ENCODE measurements around the gene KCNQ1. TPM values are rescaled to one million over a fixed set of nuclear protein-coding genes. Genes with fewer than 3 reads are reported as not detected.

Gene KCNQ1
- total RNA-seq, 4 donors from 2014 or later, result 5.6 to 46.8 (median 24.6) TPM

- TF ChIP-seq POLR2A (IDR thresholded peaks at IDR 0.05) (no peak), POLR2AphosphoS5 (IDR thresholded peaks at IDR 0.05) (no peak), CTCF (IDR thresholded peaks at IDR 0.05) (no peak), EP300 (IDR thresholded peaks at IDR 0.05; ENCODE audit: low read depth) (no peak)
- no peaks in the 10 kb centered on the region for H3K27me3 ChIP-seq
- H3K4me3 ChIP-seq, result no peak overlapping the region
- in situ Hi-C loops (cut with MboI; ENCODE audit: low pct_ligation_motif_present in 1 of 4, low pct_unique_long_range_greater_than_20kb in 1 of 4, low sequenced_read_pairs in 3 of 4), result no loop called here
- intact Hi-C loops (cut with DNase I; ENCODE audit: low total_unique reads), result no loop called here
- no peak overlapping the region for H3K27ac ChIP-seq
- no peaks in the 10 kb centered on the region for H3K36me3 ChIP-seq
- no peak for DNase-seq
- peaks cover 0 to 13% (median 5%) of the 10 kb centered on the region in 4 donors for H3K4me1 ChIP-seq
- 81 to 87% methylated on average over 7 to 23 of the region's 23 CpGs for WGBS, 2 donors (ENCODE audit: low coverage in 1 of 2)
- no peaks in the 10 kb centered on the region for H3K9me3 ChIP-seq
These were observed 391.7 kb downstream of the KCNQ1 start for GRCh38 chr11:2836315-2837095.

GRCh38 chr11:2837096-2837601 is 392.3 kb downstream of the KCNQ1 start:
- Histone ChIP-seq H3K27ac (no peak overlapping the region), H3K9me3 (no peaks in the 10 kb centered on the region), H3K4me3 (no peak overlapping the region), H3K36me3 (no peaks in the 10 kb centered on the region), H3K4me1 (peaks cover 0 to 13% (median 5%) of the 10 kb centered on the region in 4 donors), H3K27me3 (no peaks in the 10 kb centered on the region)
- peak; percentile 68 for DNase-seq
- TF ChIP-seq CTCF (IDR thresholded peaks at IDR 0.05), result peak; percentile 36 to 48 (median 41)
- no peak for TF ChIP-seq POLR2AphosphoS5 (IDR thresholded peaks at IDR 0.05)
- in situ Hi-C loops (cut with MboI; ENCODE audit: low pct_ligation_motif_present in 1 of 4, low pct_unique_long_range_greater_than_20kb in 1 of 4, low sequenced_read_pairs in 3 of 4) (no loop called here), intact Hi-C loops (cut with DNase I; ENCODE audit: low total_unique reads) (no loop called here)
- 51% methylated on average over 19 of the region's 20 CpGs; no CpG with 5 or more reads in 1 of the 2 donors for WGBS, 2 donors (ENCODE audit: low coverage in 1 of 2)

GRCh38 chr11:2837651-2838050 is 392.8 kb downstream of the KCNQ1 start:
- Histone ChIP-seq H3K27me3 (no peaks in the 10 kb centered on the region), H3K9me3 (no peaks in the 10 kb centered on the region), H3K4me3 (no peak overlapping the region), H3K4me1 (peaks cover 0 to 13% (median 5%) of the 10 kb centered on the region in 4 donors), H3K27ac (no peak overlapping the region), H3K36me3 (no peaks in the 10 kb centered on the region)
- in situ Hi-C loops (cut with MboI; ENCODE audit: low pct_ligation_motif_present in 1 of 4, low pct_unique_long_range_greater_than_20kb in 1 of 4, low sequenced_read_pairs in 3 of 4), result no loop called here
- TF ChIP-seq POLR2A (IDR thresholded peaks at IDR 0.05) (no peak), POLR2AphosphoS5 (IDR thresholded peaks at IDR 0.05) (no peak), EP300 (IDR thresholded peaks at IDR 0.05; ENCODE audit: low read depth) (no peak), CTCF (IDR thresholded peaks at IDR 0.05) (no peak)
- WGBS, 2 donors (ENCODE audit: low coverage in 1 of 2), result 77% methylated on average over 12 of the region's 12 CpGs; no CpG with 5 or more reads in 1 of the 2 donors
- no peak for DNase-seq
- intact Hi-C loops (cut with DNase I; ENCODE audit: low total_unique reads), result no loop called here

- in situ Hi-C loops (cut with MboI; ENCODE audit: low pct_ligation_motif_present in 1 of 4, low pct_unique_long_range_greater_than_20kb in 1 of 4, low sequenced_read_pairs in 3 of 4), result no loop called here
- 71 to 83% methylated on average over 1 to 11 of the region's 11 CpGs for WGBS, 2 donors (ENCODE audit: low coverage in 1 of 2)
These were observed 393.3 kb downstream of the KCNQ1 start for GRCh38 chr11:2838091-2838490.

More at GRCh38 chr11:2838091-2838490, 393.3 kb downstream of the KCNQ1 start:
- Histone ChIP-seq H3K4me3 (no peak overlapping the region), H3K9me3 (no peaks in the 10 kb centered on the region), H3K36me3 (no peaks in the 10 kb centered on the region), H3K27ac (no peak overlapping the region), H3K4me1 (peaks cover 0 to 13% (median 5%) of the 10 kb centered on the region in 4 donors), H3K27me3 (no peaks in the 10 kb centered on the region)
- DNase-seq, result no peak
- no peak for TF ChIP-seq CTCF (IDR thresholded peaks at IDR 0.05)
- no peak for TF ChIP-seq EP300 (IDR thresholded peaks at IDR 0.05; ENCODE audit: low read depth)
- TF ChIP-seq POLR2AphosphoS5 (IDR thresholded peaks at IDR 0.05), result no peak
- no peak for TF ChIP-seq POLR2A (IDR thresholded peaks at IDR 0.05)
- intact Hi-C loops (cut with DNase I; ENCODE audit: low total_unique reads), result no loop called here
